ENCODE data around the gene RPS6KA4.

The RPS6KA4 gene

DNA sequence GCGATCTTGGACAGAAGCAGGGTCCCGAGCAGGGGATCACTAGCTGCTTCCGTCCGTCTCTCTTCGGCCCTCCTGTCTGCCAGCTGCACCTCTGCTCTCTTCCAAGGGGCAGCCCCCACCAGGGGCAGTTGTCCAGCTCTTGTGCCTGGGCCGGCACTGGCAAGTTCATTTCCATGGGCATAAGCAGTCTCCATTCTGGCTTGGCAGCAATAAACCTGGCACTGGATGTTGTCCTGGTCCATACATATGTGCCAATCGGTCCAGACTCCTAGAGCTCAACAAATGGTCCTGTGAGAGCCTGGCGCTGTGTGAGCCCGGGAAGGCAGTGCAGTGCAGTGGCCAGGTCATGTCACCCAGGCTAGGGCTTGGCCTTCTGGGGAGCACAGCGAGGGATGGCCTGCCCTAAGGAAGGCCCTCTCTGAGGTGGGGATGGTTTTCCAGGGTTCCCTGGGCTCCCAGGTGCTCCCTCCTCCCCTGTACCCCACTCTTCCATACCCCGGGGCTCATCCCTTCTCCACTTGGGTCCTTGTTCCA, 60.4 kb downstream of the RPS6KA4 start:
- no peak for DNase-seq (ENCODE audit: low read depth, low spot score)

DNA sequence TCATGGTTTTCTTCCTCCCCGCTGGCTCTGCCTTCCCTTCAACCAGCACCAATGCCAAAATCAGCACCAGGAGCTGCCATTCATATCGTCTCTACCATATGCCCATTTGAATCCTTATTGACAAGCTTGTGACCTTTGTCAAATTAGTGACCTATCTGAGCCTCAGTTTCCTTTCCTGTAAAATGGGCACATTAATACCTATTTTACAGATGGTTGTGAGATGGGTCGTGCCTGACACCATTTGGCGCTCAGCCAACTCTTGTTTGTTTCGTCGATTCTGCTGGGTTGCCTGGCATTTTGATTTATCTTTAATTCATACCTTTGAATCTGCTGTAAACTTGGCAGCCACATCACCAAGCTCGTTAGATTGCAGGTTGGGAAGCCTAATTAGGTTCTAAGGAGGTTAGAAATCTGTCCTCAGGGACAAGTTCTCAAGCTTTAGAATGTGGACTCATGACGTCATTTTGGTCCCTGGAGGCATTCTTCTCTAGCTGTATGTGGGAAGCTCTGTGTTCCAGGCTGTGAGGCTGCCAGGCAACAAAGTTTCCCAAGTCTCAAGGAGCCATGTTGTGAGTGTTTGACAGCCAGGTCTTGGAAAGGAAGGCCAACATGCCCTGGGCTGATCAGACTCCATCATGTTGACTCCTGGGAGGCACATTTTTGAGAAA, 61.0 kb downstream of the RPS6KA4 start:
- peak; percentile 40 for DNase-seq (ENCODE audit: low read depth, low spot score)

Measured in astrocyte of the hippocampus (primary cell).